SK-N-SH (cell line): Measurements from ENCODE around the gene LRRC1.

ENCODE experiments used
- ELF1 ChIP-seq: IDR thresholded peaks from 2 replicates; pipeline ENCODE4 v1.4.0; 2012
- FOXM1 ChIP-seq: IDR thresholded peaks from 2 replicates; pipeline ENCODE4 v1.4.0; 2012; ENCODE audit warnings: low read depth, mild to moderate bottlenecking
- TF ChIP-seq, protein P1 (sequence below): IDR thresholded peaks from 2 replicates; pipeline ENCODE4 v1.6.1; 2012; ENCODE audit warnings: mild to moderate bottlenecking, low read depth, low read length, moderate library complexity
- TF ChIP-seq, protein P2 (sequence below): IDR thresholded peaks from 2 replicates; pipeline ENCODE4 v1.4.0; 2012; ENCODE audit warnings: low read depth, borderline replicate concordance
- TF ChIP-seq, protein P3 (sequence below): fragments of 200-600 bp; sonication (generic); IDR thresholded peaks from 2 replicates; pipeline ENCODE4 v1.6.1; 2017; ENCODE audit warnings: antibody characterized with exemption, mild to moderate bottlenecking, moderate library complexity

DNA sequence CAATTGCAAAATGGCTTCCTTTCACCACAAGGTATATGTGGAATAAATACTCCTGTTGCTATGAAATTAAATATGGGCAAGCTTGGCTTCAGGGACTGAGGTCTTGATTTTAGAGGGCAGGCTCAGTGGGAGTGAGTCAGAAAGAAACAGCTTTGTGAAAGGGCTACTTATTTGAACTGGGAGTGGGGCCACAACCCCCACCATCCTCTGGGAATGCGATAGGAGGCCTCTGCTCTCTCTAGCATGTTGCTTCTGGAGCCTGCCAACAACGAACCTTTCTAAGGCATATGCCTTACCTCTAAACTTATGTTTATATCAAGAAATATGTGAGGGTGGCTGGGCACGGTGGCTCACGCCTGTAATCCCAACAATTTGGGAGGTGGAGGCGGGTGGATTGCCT is 149.7 kb downstream of the LRRC1 start:
- TF ChIP-seq, protein P1, sequence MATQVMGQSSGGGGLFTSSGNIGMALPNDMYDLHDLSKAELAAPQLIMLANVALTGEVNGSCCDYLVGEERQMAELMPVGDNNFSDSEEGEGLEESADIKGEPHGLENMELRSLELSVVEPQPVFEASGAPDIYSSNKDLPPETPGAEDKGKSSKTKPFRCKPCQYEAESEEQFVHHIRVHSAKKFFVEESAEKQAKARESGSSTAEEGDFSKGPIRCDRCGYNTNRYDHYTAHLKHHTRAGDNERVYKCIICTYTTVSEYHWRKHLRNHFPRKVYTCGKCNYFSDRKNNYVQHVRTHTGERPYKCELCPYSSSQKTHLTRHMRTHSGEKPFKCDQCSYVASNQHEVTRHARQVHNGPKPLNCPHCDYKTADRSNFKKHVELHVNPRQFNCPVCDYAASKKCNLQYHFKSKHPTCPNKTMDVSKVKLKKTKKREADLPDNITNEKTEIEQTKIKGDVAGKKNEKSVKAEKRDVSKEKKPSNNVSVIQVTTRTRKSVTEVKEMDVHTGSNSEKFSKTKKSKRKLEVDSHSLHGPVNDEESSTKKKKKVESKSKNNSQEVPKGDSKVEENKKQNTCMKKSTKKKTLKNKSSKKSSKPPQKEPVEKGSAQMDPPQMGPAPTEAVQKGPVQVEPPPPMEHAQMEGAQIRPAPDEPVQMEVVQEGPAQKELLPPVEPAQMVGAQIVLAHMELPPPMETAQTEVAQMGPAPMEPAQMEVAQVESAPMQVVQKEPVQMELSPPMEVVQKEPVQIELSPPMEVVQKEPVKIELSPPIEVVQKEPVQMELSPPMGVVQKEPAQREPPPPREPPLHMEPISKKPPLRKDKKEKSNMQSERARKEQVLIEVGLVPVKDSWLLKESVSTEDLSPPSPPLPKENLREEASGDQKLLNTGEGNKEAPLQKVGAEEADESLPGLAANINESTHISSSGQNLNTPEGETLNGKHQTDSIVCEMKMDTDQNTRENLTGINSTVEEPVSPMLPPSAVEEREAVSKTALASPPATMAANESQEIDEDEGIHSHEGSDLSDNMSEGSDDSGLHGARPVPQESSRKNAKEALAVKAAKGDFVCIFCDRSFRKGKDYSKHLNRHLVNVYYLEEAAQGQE, result no peak
- TF ChIP-seq, protein P2, sequence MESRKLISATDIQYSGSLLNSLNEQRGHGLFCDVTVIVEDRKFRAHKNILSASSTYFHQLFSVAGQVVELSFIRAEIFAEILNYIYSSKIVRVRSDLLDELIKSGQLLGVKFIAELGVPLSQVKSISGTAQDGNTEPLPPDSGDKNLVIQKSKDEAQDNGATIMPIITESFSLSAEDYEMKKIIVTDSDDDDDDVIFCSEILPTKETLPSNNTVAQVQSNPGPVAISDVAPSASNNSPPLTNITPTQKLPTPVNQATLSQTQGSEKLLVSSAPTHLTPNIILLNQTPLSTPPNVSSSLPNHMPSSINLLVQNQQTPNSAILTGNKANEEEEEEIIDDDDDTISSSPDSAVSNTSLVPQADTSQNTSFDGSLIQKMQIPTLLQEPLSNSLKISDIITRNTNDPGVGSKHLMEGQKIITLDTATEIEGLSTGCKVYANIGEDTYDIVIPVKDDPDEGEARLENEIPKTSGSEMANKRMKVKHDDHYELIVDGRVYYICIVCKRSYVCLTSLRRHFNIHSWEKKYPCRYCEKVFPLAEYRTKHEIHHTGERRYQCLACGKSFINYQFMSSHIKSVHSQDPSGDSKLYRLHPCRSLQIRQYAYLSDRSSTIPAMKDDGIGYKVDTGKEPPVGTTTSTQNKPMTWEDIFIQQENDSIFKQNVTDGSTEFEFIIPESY, result no peak
- TF ChIP-seq FOXM1 (no peak), ELF1 (no peak)
- TF ChIP-seq, protein P3, sequence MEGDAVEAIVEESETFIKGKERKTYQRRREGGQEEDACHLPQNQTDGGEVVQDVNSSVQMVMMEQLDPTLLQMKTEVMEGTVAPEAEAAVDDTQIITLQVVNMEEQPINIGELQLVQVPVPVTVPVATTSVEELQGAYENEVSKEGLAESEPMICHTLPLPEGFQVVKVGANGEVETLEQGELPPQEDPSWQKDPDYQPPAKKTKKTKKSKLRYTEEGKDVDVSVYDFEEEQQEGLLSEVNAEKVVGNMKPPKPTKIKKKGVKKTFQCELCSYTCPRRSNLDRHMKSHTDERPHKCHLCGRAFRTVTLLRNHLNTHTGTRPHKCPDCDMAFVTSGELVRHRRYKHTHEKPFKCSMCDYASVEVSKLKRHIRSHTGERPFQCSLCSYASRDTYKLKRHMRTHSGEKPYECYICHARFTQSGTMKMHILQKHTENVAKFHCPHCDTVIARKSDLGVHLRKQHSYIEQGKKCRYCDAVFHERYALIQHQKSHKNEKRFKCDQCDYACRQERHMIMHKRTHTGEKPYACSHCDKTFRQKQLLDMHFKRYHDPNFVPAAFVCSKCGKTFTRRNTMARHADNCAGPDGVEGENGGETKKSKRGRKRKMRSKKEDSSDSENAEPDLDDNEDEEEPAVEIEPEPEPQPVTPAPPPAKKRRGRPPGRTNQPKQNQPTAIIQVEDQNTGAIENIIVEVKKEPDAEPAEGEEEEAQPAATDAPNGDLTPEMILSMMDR, result no peak
